ENCODE results near the gene DSG3. TPM values are rescaled to one million over a fixed set of nuclear protein-coding genes. Genes with fewer than 3 reads are reported as not detected.

DSG3 gene
- total and polyA plus RNA-seq, 2 donors (not counting 1 experiment from before 2014, with no cell fraction given), result 0.02 TPM; not detected in 1

DNA sequence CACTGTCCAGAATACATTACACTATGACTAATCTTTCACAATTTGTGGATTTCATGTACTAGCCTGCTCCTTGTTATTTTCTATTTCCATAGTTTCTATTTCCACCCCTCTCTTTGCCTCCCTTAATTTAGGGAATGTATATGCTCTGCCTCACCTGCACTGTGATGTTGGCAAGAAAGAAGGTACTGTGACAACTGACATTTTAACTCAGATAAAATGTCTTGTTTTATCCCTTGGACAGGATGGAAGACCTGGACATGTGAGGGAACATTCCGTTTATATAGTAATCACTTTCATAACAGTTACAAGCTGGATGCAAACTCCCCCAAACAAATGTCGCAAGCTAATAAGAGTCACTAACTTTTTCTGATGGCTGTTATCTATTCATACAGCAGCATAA, 21.5 kb upstream of the DSG3 start:
- no peak for TF ChIP-seq EZH2 (IDR thresholded peaks at IDR 0.05; ENCODE audit: low read length, missing control alignments)
- TF ChIP-seq, protein P1, sequence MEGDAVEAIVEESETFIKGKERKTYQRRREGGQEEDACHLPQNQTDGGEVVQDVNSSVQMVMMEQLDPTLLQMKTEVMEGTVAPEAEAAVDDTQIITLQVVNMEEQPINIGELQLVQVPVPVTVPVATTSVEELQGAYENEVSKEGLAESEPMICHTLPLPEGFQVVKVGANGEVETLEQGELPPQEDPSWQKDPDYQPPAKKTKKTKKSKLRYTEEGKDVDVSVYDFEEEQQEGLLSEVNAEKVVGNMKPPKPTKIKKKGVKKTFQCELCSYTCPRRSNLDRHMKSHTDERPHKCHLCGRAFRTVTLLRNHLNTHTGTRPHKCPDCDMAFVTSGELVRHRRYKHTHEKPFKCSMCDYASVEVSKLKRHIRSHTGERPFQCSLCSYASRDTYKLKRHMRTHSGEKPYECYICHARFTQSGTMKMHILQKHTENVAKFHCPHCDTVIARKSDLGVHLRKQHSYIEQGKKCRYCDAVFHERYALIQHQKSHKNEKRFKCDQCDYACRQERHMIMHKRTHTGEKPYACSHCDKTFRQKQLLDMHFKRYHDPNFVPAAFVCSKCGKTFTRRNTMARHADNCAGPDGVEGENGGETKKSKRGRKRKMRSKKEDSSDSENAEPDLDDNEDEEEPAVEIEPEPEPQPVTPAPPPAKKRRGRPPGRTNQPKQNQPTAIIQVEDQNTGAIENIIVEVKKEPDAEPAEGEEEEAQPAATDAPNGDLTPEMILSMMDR (conservative IDR thresholded peaks at IDR 0.05 in 1 of 2, IDR thresholded peaks at IDR 0.05 in 1 of 2; ENCODE audit: low read depth in 1 of 2, low read length in 2 of 2), result no peak
- Histone ChIP-seq H3K9ac (ENCODE audit: insufficient read depth, low read length) (no peak overlapping the region), H3K4me2 (ENCODE audit: extremely low read depth, insufficient read depth, low read length) (no peak overlapping the region), H3K4me1 (ENCODE audit: control insufficient read depth, extremely low read depth, insufficient read depth, low read length) (no peaks in the 10 kb centered on the region), H2AFZ (ENCODE audit: low read length) (no peak overlapping the region), H3K79me2 (ENCODE audit: control insufficient read depth, insufficient read depth, low read length) (no peaks in the 10 kb centered on the region), H3K27me3 (ENCODE audit: control insufficient read depth, insufficient read depth, low read length) (no peaks in the 10 kb centered on the region), H3K27ac (ENCODE audit: insufficient read depth, low read length) (no peak overlapping the region), H3K4me3 (replicated peaks in 1 of 4; ENCODE audit: control extremely low read depth in 1 of 4, insufficient read depth in 1 of 4, low read depth in 3 of 4, low read length in 4 of 4) (no peak overlapping the region), H3K9me3 (ENCODE audit: control insufficient read depth, insufficient read depth, low read depth, low read length) (no peaks in the 10 kb centered on the region), H3K36me3 (ENCODE audit: control insufficient read depth, insufficient read depth, low read length) (no peaks in the 10 kb centered on the region), H4K20me1 (ENCODE audit: control insufficient read depth, extremely low read depth, insufficient read depth, low read length) (no peaks in the 10 kb centered on the region)
- no peak for DNase-seq (ENCODE audit: low read depth in 2 of 2)

DNA sequence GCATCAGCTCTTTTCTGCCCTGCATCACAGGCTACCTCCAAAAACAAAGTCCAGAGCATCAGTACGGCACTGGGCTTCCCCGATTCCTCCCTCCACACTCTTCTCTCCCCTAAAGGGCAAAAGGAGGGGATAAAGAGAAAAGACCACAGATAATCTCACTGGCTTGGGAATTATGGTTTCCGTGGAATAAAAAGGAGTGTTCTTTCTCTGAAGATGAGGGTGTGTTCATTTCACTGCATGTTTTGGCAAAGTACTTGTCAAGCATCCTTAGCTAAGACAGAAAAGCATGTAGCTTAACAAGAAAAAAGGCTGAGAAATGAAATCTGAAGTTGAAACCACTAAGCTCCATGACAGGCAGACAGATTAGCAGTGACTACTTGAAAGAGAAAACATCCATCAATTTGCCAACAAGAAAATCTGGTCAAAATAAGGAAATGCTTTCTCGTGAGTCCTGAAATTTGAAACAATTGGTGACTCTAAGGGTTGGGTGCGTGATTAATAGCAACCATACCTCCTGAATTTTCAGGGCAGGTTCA, 20.6 kb upstream of the DSG3 start:
- Histone ChIP-seq H3K4me3 (replicated peaks in 1 of 4; ENCODE audit: control extremely low read depth in 1 of 4, insufficient read depth in 1 of 4, low read depth in 3 of 4, low read length in 4 of 4) (no peak overlapping the region), H3K9me3 (ENCODE audit: control insufficient read depth, insufficient read depth, low read depth, low read length) (no peaks in the 10 kb centered on the region), H3K27me3 (ENCODE audit: control insufficient read depth, insufficient read depth, low read length) (no peaks in the 10 kb centered on the region), H3K4me2 (ENCODE audit: extremely low read depth, insufficient read depth, low read length) (no peak overlapping the region), H3K36me3 (ENCODE audit: control insufficient read depth, insufficient read depth, low read length) (no peaks in the 10 kb centered on the region), H2AFZ (ENCODE audit: low read length) (no peak overlapping the region), H3K9ac (ENCODE audit: insufficient read depth, low read length) (no peak overlapping the region), H3K4me1 (ENCODE audit: control insufficient read depth, extremely low read depth, insufficient read depth, low read length) (no peaks in the 10 kb centered on the region), H3K79me2 (ENCODE audit: control insufficient read depth, insufficient read depth, low read length) (no peaks in the 10 kb centered on the region), H3K27ac (ENCODE audit: insufficient read depth, low read length) (no peak overlapping the region), H4K20me1 (ENCODE audit: control insufficient read depth, extremely low read depth, insufficient read depth, low read length) (no peaks in the 10 kb centered on the region)
- no peak for TF ChIP-seq EZH2 (IDR thresholded peaks at IDR 0.05; ENCODE audit: low read length, missing control alignments)
- TF ChIP-seq, protein P1 (conservative IDR thresholded peaks at IDR 0.05 in 1 of 2, IDR thresholded peaks at IDR 0.05 in 1 of 2; ENCODE audit: low read depth in 1 of 2, low read length in 2 of 2), result no peak
- no peak for DNase-seq (ENCODE audit: low read depth in 2 of 2)

GRCh38 chr18:31428211-31428610, 19.3 kb upstream of the DSG3 start:
- H3K9me3 ChIP-seq (ENCODE audit: control insufficient read depth, insufficient read depth, low read depth, low read length), result no peaks in the 10 kb centered on the region
- no peak overlapping the region for H3K27ac ChIP-seq (ENCODE audit: insufficient read depth, low read length)
- no peaks in the 10 kb centered on the region for H3K27me3 ChIP-seq (ENCODE audit: control insufficient read depth, insufficient read depth, low read length)
- H3K9ac ChIP-seq (ENCODE audit: insufficient read depth, low read length), result no peak overlapping the region
- H4K20me1 ChIP-seq (ENCODE audit: control insufficient read depth, extremely low read depth, insufficient read depth, low read length), result no peaks in the 10 kb centered on the region
- no peak overlapping the region for H2AFZ ChIP-seq (ENCODE audit: low read length)
- no peaks in the 10 kb centered on the region for H3K79me2 ChIP-seq (ENCODE audit: control insufficient read depth, insufficient read depth, low read length)
- TF ChIP-seq, protein P1 (conservative IDR thresholded peaks at IDR 0.05 in 1 of 2, IDR thresholded peaks at IDR 0.05 in 1 of 2; ENCODE audit: low read depth in 1 of 2, low read length in 2 of 2), result no peak
- no peak for TF ChIP-seq EZH2 (IDR thresholded peaks at IDR 0.05; ENCODE audit: low read length, missing control alignments)
- H3K4me1 ChIP-seq (ENCODE audit: control insufficient read depth, extremely low read depth, insufficient read depth, low read length), result no peaks in the 10 kb centered on the region
- H3K4me2 ChIP-seq (ENCODE audit: extremely low read depth, insufficient read depth, low read length), result no peak overlapping the region
- no peak overlapping the region for H3K4me3 ChIP-seq (replicated peaks in 1 of 4; ENCODE audit: control extremely low read depth in 1 of 4, insufficient read depth in 1 of 4, low read depth in 3 of 4, low read length in 4 of 4)
- no peak for DNase-seq (ENCODE audit: low read depth in 2 of 2)
- no peaks in the 10 kb centered on the region for H3K36me3 ChIP-seq (ENCODE audit: control insufficient read depth, insufficient read depth, low read length)
